HG02571 (cell line): ENCODE measurements around the gene OCEL1.
"Not testable (repeated sequence)": the region's sequence is repeated elsewhere in the genome, so short reads cannot be mapped to it uniquely, and the experiment has no call there.

Source experiments
- ATAC-seq: cut with Tn5 transposase; IDR thresholded peaks from one replicate; pipeline ENCODE4 v1.9.1; 2021; ENCODE audit warnings: mild to moderate bottlenecking, moderate library complexity; ENCODE audit not compliant: unreplicated experiment

The OCEL1 gene

DNA sequence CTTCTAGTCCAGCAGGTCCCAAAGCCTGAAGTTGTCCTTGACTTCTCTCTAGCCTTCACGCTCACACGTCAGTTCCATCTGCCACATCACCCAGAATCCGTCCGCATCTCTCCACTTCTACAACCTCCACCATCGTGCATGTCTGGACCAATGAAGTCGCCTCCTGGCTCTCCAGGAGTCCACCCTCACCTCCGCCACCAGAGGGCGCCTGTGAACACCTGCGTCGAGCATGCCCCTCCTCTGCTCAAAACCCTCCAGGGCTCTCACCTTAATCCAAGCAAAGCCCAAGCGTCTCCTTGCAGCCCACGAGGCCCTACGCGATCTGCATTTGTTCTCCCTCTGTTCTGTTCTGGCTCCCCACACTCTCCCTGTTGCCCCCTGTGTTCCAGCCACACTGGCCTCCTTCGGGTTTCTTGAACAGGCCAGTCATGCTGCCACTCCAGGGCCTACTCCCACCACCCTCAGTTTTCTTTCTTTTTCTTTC, 34.9 kb downstream of the OCEL1 start:
- ATAC-seq, result peak; percentile 67

GRCh38 chr19:17262557-17262956, 36.5 kb downstream of the OCEL1 start:
- no peak for ATAC-seq

GRCh38 chr19:17263712-17264640, 38.0 kb downstream of the OCEL1 start:
- ATAC-seq, result no peak

GRCh38 chr19:17264641-17264979, 38.6 kb downstream of the OCEL1 start, which contains the start of gene USHBP1:
USHBP1 (minus strand) TSS chr19:17264745; CDS start chr19:17264299, 446 bp downstream.
- no peak for ATAC-seq

GRCh38 chr19:17266026-17266425, 40.0 kb downstream of the OCEL1 start:
- no peak for ATAC-seq

DNA sequence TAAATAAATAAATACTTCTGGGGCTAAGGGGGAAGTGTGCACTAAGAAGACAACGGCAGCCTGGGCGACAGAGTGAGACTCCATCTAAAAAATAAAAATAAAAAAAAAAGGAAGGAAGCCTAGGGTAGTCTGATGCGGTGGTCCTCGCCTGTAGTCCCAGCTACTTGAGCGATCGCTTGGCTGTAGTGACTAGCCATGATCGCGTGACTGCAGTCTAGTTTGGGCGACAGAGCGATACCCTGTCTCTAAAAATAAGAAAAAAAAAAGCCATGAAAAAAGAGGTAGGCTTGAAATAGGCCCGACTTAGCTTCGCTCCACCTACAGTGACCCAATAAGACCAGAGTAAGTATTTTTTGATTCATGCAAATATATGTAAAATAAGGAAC, 40.6 kb downstream of the OCEL1 start:
- peak; percentile 11 for ATAC-seq

GRCh38 chr19:17266975-17267788, 41.2 kb downstream of the OCEL1 start, which contains the start of gene BABAM1:
BABAM1 (plus strand) TSS chr19:17267443; CDS start chr19:17268807, 1,364 bp downstream.
- ATAC-seq, result peak; percentile 79

- no peak for ATAC-seq
Observed at GRCh38 chr19:17268754-17269153, 42.7 kb downstream of the OCEL1 start.

GRCh38 chr19:17274892-17275291, 48.9 kb downstream of the OCEL1 start:
- not testable (repeated sequence) for ATAC-seq

- no peak for ATAC-seq
Observed at GRCh38 chr19:17275441-17276175, 49.6 kb downstream of the OCEL1 start.
